Activated T-helper 17 cell treated with anti-CD3 and anti-CD28 coated beads, Interleukin-2, amount 50 U/mL, for 72 hours (primary cell): Measurements from ENCODE around the gene USP11. TPM values are rescaled to one million over a fixed set of nuclear protein-coding genes. Genes with fewer than 3 reads are reported as not detected.

Experiments used
- ATAC-seq: fragments of 150-1000 bp; cut with Tn5 transposase; replicated peaks from 2 replicates; pipeline ENCODE4 v1.10.0; 2021; ENCODE audit warnings: mild to moderate bottlenecking, moderate library complexity
- H3K27ac Mint-ChIP-seq: one replicate; pipeline ENCODE4 v1.8.0; 2022; ENCODE audit warnings: mixed read lengths
- H3K27me3 Mint-ChIP-seq: one replicate; pipeline ENCODE4 v1.8.0; 2022; ENCODE audit warnings: mixed read lengths
- H3K36me3 Mint-ChIP-seq: one replicate; pipeline ENCODE4 v1.8.0; 2022; ENCODE audit warnings: low read depth, mild to moderate bottlenecking, mixed read lengths
- H3K4me1 Mint-ChIP-seq: one replicate; pipeline ENCODE4 v1.8.0; 2022; ENCODE audit warnings: mixed read lengths
- H3K4me3 Mint-ChIP-seq: one replicate; pipeline ENCODE4 v1.8.0; 2022; ENCODE audit warnings: mild to moderate bottlenecking, mixed read lengths
- H3K9me3 Mint-ChIP-seq: one replicate; pipeline ENCODE4 v1.8.0; 2022; ENCODE audit warnings: mixed read lengths
- total RNA-seq, 2 donors: library from RNA; stranded (reverse); gene quantifications; one replicate each; pipeline ENCODE4 v1.2.3, GENCODE V29; 2022

Gene USP11
- total RNA-seq, 2 donors from 2014 or later: 24.0 to 26.6 TPM

DNA sequence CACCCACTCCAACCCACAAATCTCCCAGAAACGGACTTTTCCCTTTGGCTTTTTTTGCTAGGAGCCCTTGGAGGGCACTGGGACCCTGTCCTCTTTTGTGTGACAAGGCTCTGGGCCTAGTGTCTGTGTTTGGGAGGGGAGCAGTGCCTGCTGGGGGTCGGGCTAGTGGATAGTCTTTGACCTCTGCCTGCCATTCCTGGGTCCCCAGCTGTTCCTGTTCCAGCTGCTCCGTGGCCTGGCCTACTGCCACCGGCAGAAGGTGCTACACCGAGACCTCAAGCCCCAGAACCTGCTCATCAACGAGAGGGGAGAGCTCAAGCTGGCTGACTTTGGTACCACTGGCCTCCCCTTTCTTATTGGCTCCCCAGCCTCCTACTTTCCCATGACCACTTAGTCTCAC, 6.7 kb upstream of the USP11 start:
- no peak overlapping the region for H3K27ac Mint-ChIP-seq
- no peaks in the 10 kb centered on the region for H3K27me3 Mint-ChIP-seq
- no peak for ATAC-seq
- H3K36me3 Mint-ChIP-seq: peaks cover 80% of the 10 kb centered on the region
- H3K4me1 Mint-ChIP-seq: peaks cover 5% of the 10 kb centered on the region
- H3K9me3 Mint-ChIP-seq: no peaks in the 10 kb centered on the region
- H3K4me3 Mint-ChIP-seq: no peak overlapping the region

DNA sequence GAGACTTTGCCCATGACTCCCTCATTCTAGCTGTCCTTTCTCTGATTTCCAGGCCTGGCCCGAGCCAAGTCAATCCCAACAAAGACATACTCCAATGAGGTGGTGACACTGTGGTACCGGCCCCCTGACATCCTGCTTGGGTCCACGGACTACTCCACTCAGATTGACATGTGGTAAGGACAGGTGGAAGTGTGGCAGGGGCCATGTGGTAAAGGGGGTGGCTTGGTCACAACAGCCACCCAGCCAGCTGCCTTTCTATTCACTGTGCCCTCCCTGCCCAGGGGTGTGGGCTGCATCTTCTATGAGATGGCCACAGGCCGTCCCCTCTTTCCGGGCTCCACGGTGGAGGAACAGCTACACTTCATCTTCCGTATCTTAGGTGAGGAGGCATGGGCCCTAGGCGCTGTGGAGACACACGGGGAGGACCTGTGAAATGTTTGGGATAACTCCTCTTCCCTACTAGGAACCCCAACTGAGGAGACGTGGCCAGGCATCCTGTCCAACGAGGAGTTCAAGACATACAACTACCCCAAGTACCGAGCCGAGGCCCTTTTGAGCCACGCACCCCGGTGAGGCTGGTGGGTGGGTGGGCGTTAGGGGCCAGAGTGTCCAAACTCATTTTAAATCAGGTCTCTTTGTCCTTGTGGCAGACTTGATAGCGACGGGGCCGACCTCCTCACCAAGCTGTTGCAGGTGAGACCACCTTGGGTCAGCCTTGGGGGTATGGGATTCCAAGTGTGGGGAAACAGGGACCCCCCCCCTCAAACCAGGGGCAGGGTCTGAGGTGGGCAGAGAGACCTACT, 6.1 kb upstream of the USP11 start:
- Mint-ChIP-seq H3K36me3 (peaks cover 74% of the 10 kb centered on the region), H3K4me1 (peaks cover 5% of the 10 kb centered on the region), H3K27me3 (no peaks in the 10 kb centered on the region), H3K9me3 (no peaks in the 10 kb centered on the region), H3K4me3 (no peak overlapping the region), H3K27ac (no peak overlapping the region)
- no peak for ATAC-seq

DNA sequence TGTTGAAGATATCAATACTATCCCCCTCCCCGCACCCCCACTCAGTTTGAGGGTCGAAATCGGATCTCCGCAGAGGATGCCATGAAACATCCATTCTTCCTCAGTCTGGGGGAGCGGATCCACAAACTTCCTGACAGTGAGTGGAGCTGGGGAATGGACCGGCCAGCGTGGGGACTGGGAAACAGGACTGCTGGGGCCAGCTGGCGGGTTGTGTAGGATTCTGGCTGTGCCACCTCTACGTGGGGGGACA, 5.5 kb upstream of the USP11 start:
- no peak for ATAC-seq
- no peak overlapping the region for H3K27ac Mint-ChIP-seq
- no peaks in the 10 kb centered on the region for H3K27me3 Mint-ChIP-seq
- no peaks in the 10 kb centered on the region for H3K9me3 Mint-ChIP-seq
- H3K4me1 Mint-ChIP-seq: peaks cover 5% of the 10 kb centered on the region
- H3K4me3 Mint-ChIP-seq: no peak overlapping the region
- H3K36me3 Mint-ChIP-seq: peaks cover 69% of the 10 kb centered on the region

- no peaks in the 10 kb centered on the region for H3K27me3 Mint-ChIP-seq
- H3K27ac Mint-ChIP-seq: no peak overlapping the region
- no peaks in the 10 kb centered on the region for H3K9me3 Mint-ChIP-seq
- ATAC-seq: no peak
- H3K4me3 Mint-ChIP-seq: no peak overlapping the region
- peaks cover 69% of the 10 kb centered on the region for H3K36me3 Mint-ChIP-seq
- peaks cover 5% of the 10 kb centered on the region for H3K4me1 Mint-ChIP-seq
These were observed 4.1 kb upstream of the USP11 start for GRCh38 chrX:47228550-47229270.

DNA sequence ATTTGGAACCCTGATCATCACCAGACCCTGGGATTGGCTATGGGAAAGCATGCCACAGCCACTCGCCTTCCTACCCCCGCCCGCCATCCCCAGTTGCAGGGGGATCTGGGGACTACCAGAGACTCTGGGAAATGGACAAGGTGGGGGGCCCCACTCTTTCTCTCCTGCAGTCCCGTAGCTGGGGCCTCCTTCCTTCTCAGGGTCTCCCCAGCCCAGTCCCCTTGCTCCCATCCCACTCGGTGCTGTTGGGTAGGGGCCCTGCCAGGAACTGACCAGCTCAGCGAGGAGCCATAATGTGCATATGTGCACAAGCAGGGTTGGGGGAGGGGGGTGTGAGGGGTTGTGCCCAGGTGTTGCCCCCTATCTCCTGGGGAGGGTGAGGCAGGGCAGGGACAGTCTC, 3.4 kb upstream of the USP11 start:
- no peaks in the 10 kb centered on the region for H3K9me3 Mint-ChIP-seq
- peaks cover 5% of the 10 kb centered on the region for H3K4me1 Mint-ChIP-seq
- H3K27me3 Mint-ChIP-seq: no peaks in the 10 kb centered on the region
- ATAC-seq: no peak
- H3K27ac Mint-ChIP-seq: no peak overlapping the region
- peaks cover 64% of the 10 kb centered on the region for H3K36me3 Mint-ChIP-seq
- no peak overlapping the region for H3K4me3 Mint-ChIP-seq

- H3K4me1 Mint-ChIP-seq: peaks cover 7% of the 10 kb centered on the region
- peaks cover 55% of the 10 kb centered on the region for H3K36me3 Mint-ChIP-seq
- no peaks in the 10 kb centered on the region for H3K9me3 Mint-ChIP-seq
- ATAC-seq: no peak
- no peak overlapping the region for H3K4me3 Mint-ChIP-seq
- no peaks in the 10 kb centered on the region for H3K27me3 Mint-ChIP-seq
- H3K27ac Mint-ChIP-seq: peak overlapping the region; percentile 54
These were observed 2.5 kb upstream of the USP11 start for GRCh38 chrX:47230136-47230868.

GRCh38 chrX:47231167-47231566, 1.6 kb upstream of the USP11 start:
- Mint-ChIP-seq H3K9me3 (no peaks in the 10 kb centered on the region), H3K4me3 (no peak overlapping the region), H3K27me3 (no peaks in the 10 kb centered on the region), H3K4me1 (peaks cover 11% of the 10 kb centered on the region), H3K36me3 (peaks cover 46% of the 10 kb centered on the region), H3K27ac (no peak overlapping the region)
- no peak for ATAC-seq

GRCh38 chrX:47232197-47232802, 509 bp upstream of the USP11 start:
- no peak for ATAC-seq
- Mint-ChIP-seq H3K36me3 (peaks cover 37% of the 10 kb centered on the region), H3K27ac (peak overlapping the region; percentile 94), H3K4me1 (peaks cover 11% of the 10 kb centered on the region), H3K27me3 (no peaks in the 10 kb centered on the region), H3K9me3 (no peaks in the 10 kb centered on the region), H3K4me3 (peak overlapping the region; percentile 83)

DNA sequence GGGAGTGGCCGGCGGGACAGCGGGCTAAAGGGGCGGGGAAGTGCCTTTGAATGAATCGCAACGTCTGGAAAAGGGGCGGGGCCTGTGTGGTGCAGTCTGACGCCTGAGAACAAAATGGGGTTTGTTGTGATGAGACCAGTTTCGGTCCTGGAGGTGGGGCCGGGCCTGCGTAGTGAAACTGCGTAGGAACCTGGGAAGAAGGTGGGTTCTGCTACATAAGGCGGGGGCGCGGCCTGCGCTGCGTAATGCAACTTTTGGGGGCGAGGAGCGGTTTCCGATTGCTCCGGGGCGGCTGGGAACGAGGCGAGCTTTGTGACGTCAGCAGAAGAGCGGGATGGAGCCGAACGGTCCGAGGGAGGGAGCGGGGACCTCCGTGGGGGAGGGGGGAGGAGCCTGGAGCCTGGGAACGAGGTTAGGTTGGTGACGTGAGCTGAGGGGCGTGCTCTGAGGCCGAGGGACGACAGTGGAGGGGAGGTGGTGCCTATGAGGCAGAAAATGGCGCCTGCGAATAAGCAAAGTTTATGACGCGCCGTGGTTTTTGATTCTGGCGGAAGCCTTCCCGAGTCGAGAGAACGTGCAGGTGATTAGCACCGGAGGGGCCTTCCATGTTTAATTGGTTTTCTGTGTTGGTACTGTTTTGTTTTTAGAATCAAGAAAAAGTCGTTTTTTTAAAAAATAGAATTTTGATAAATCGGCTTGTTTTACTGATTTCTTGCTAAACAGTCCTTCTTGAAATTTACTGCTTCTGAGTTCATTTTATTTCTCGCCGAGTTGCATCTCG, 714 bp downstream of the USP11 start:
- Mint-ChIP-seq H3K36me3 (peaks cover 28% of the 10 kb centered on the region), H3K27ac (peak overlapping the region; percentile 94), H3K4me3 (peak overlapping the region; percentile 83)

GRCh38 chrX:47234583-47234982, 1.8 kb downstream of the USP11 start:
- Mint-ChIP-seq H3K4me3 (peak overlapping the region; percentile 83), H3K36me3 (peaks cover 19% of the 10 kb centered on the region)
- no peak for ATAC-seq

More for the DNA sequence above, 714 bp downstream of the USP11 start:
- Mint-ChIP-seq H3K27me3 (no peaks in the 10 kb centered on the region), H3K9me3 (no peaks in the 10 kb centered on the region), H3K4me1 (peaks cover 11% of the 10 kb centered on the region)
- ATAC-seq: peak; percentile 93

DNA sequence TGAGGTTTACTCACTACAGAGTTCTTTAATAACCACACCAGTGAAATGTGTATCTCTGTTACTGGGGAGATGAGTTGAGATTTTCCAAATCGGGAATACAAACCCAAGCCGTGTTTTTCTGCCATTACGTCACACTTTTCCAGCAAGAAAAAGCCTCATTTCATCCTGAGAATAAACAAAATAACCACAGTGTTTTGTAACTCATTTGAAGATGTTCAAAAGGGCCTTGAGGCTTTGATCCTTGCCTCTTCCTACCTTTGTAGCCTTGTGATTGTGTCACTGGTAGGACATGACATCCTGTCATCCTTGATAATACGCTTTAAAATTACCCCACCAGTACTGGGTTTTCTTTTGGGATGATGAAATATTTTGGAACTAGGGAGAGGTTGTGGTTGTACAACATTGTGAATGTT, 2.9 kb downstream of the USP11 start:
- Mint-ChIP-seq H3K27ac (peak overlapping the region; percentile 28), H3K36me3 (peaks cover 22% of the 10 kb centered on the region), H3K9me3 (no peaks in the 10 kb centered on the region), H3K4me3 (peak overlapping the region; percentile 83), H3K27me3 (no peaks in the 10 kb centered on the region), H3K4me1 (peaks cover 6% of the 10 kb centered on the region)
- ATAC-seq: no peak

More at GRCh38 chrX:47234583-47234982, 1.8 kb downstream of the USP11 start:
- Mint-ChIP-seq H3K27me3 (no peaks in the 10 kb centered on the region), H3K4me1 (peaks cover 11% of the 10 kb centered on the region), H3K27ac (peak overlapping the region; percentile 94), H3K9me3 (no peaks in the 10 kb centered on the region)

- no peak overlapping the region for H3K4me3 Mint-ChIP-seq
- H3K9me3 Mint-ChIP-seq: no peaks in the 10 kb centered on the region
- no peak for ATAC-seq
- peaks cover 32% of the 10 kb centered on the region for H3K36me3 Mint-ChIP-seq
- no peak overlapping the region for H3K27ac Mint-ChIP-seq
- no peaks in the 10 kb centered on the region for H3K27me3 Mint-ChIP-seq
- peaks cover 6% of the 10 kb centered on the region for H3K4me1 Mint-ChIP-seq
These were observed 6.4 kb downstream of the USP11 start for GRCh38 chrX:47239199-47239598.

DNA sequence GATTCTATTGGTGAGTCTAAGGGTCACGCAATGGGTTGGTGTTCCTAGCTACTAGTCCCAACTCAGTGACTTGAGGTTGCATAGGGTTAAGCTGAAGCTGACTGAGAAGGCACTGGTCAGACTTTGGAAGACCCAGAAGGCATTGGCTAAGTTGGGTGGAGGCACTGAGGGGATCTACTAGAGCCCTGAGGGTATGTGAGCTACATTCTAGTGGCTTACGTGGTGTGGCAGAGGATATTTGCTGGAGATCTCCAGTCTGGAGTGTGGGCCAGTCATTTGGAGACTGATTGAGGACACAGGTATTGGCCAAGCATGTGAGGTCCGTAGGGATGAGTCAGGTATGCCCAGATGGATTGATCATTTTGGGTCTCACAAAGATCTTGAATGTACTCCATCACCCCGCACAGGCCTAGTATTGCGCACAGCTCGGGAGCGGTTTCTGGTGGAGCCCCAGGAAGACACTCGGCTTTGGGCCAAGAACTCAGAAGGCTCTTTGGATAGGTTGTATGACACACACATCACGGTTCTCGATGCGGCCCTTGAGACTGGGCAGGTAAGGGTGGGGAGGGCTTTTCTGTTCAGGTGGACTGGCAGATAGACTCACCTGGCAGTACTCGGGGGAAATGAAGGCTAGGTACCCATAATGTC, 7.2 kb downstream of the USP11 start:
- Mint-ChIP-seq H3K4me3 (no peak overlapping the region), H3K36me3 (peaks cover 34% of the 10 kb centered on the region), H3K9me3 (no peaks in the 10 kb centered on the region), H3K4me1 (peaks cover 6% of the 10 kb centered on the region), H3K27me3 (no peaks in the 10 kb centered on the region), H3K27ac (no peak overlapping the region)
- ATAC-seq: no peak
